Fibroblast of lung (primary cell): ENCODE data around the gene NFE2L1. TPM values are rescaled to one million over a fixed set of nuclear protein-coding genes. Genes with fewer than 3 reads are reported as not detected.
A peak's percentile ranks its signal among the peaks of the same experiment; 100 is the strongest.
"Not testable (repeated sequence)": the region's sequence is repeated elsewhere in the genome, so short reads cannot be mapped to it uniquely, and the experiment has no call there.

Source experiments
- DNase-seq, 2 donors: peaks; one replicate each; pipeline versions ENCODE4 v3.0.0 to v3.0.0-alpha.2; 2010; ENCODE audit warnings: low read depth in 2 of 2
- H2AFZ ChIP-seq: 2 replicates; pipeline ENCODE4 v1.5.1; 2012; ENCODE audit warnings: low read length, control low read depth, inconsistent platforms
- H3K27ac ChIP-seq: 2 replicates; pipeline ENCODE4 v1.5.1; 2011; ENCODE audit warnings: low read length, control low read depth; ENCODE audit not compliant: insufficient read depth
- H3K27me3 ChIP-seq: 2 replicates; pipeline ENCODE4 v1.5.1; 2011; ENCODE audit warnings: mild to moderate bottlenecking, low read length; ENCODE audit not compliant: control insufficient read depth, insufficient read depth
- H3K36me3 ChIP-seq: 2 replicates; pipeline ENCODE4 v1.5.1; 2011; ENCODE audit warnings: low read length; ENCODE audit not compliant: control insufficient read depth, insufficient read depth
- H3K4me1 ChIP-seq: 2 replicates; pipeline ENCODE4 v1.5.1; 2011; ENCODE audit warnings: low read length; ENCODE audit not compliant: control insufficient read depth, insufficient read depth; ENCODE audit errors: extremely low read depth
- H3K4me2 ChIP-seq: 2 replicates; pipeline ENCODE4 v1.5.1; 2011; ENCODE audit warnings: low read length, control low read depth; ENCODE audit not compliant: insufficient read depth; ENCODE audit errors: extremely low read depth
- H3K4me3 ChIP-seq, 4 experiments: fragments of 200-600 bp in 1 of 4; sonication (generic) in 1 of 4; replicated peaks in 1 of 4; 2 replicates each; pipeline ENCODE4 v1.5.1; 2011 to 2016; ENCODE audit warnings: low read length in 4 of 4, low read depth in 3 of 4, mild to moderate bottlenecking in 3 of 4, control low read depth in 2 of 4, inconsistent platforms in 1 of 4, mixed read lengths in 1 of 4; ENCODE audit not compliant: insufficient read depth in 1 of 4; ENCODE audit errors: control extremely low read depth in 1 of 4
- H3K79me2 ChIP-seq: 2 replicates; pipeline ENCODE4 v1.5.1; 2012; ENCODE audit warnings: mild to moderate bottlenecking, low read length, inconsistent platforms; ENCODE audit not compliant: control insufficient read depth, insufficient read depth
- H3K9ac ChIP-seq: 2 replicates; pipeline ENCODE4 v1.5.1; 2011; ENCODE audit warnings: mild to moderate bottlenecking, low read length, control low read depth; ENCODE audit not compliant: insufficient read depth
- H3K9me3 ChIP-seq: 2 replicates; pipeline ENCODE4 v1.5.1; 2012; ENCODE audit warnings: low read depth, low read length; ENCODE audit not compliant: control insufficient read depth, insufficient read depth
- H4K20me1 ChIP-seq: 2 replicates; pipeline ENCODE4 v1.5.1; 2011; ENCODE audit warnings: low read length; ENCODE audit not compliant: control insufficient read depth, insufficient read depth; ENCODE audit errors: extremely low read depth
- CTCF ChIP-seq, 2 donors: IDR thresholded peaks in 1 of 2; conservative IDR thresholded peaks in 1 of 2; 1 replicate in 1 of 2; 2 replicates in 1 of 2; pipeline ENCODE4 v1.5.1; 2011 to 2012; ENCODE audit warnings: low read length in 2 of 2, control low read depth in 1 of 2, inconsistent platforms in 1 of 2, low read depth in 1 of 2, mild to moderate bottlenecking in 1 of 2
- EZH2 ChIP-seq: IDR thresholded peaks from 2 replicates; pipeline ENCODE4 v1.5.1; 2012; ENCODE audit warnings: low read length, control low read depth, mild to moderate bottlenecking; ENCODE audit errors: missing control alignments
- polyA plus RNA-seq, 2 donors: library from polyadenylated mRNA; depleted of rRNA in 1 of 2; stranded (reverse) in 1 of 2; unstranded in 1 of 2; fragments of >200 nt; gene quantifications; 2 replicates each; pipeline ENCODE4 v1.2.1, GENCODE V29; 2011 to 2012; ENCODE audit warnings: missing spikeins in 1 of 2
- total RNA-seq: library from RNA; depleted of rRNA; stranded (reverse); fragments of >200 nt; gene quantifications from 2 replicates; pipeline ENCODE4 v1.2.1, GENCODE V29; 2014

NFE2L1 gene
- total and polyA plus RNA-seq, 2 donors (not counting 1 experiment from before 2014, with no cell fraction given): 162 to 200 TPM

GRCh38 chr17:48066192-48066591 is 18.0 kb downstream of the NFE2L1 start:
- H3K27ac ChIP-seq: no peak overlapping the region
- H3K9ac ChIP-seq: no peak overlapping the region
- peaks cover 4% of the 10 kb centered on the region for H3K4me1 ChIP-seq
- H2AFZ ChIP-seq: no peak overlapping the region
- DNase-seq: no peak
- no peak overlapping the region for H3K4me3 ChIP-seq
- peaks cover 7% of the 10 kb centered on the region for H3K36me3 ChIP-seq
- H4K20me1 ChIP-seq: no peaks in the 10 kb centered on the region
- H3K4me2 ChIP-seq: no peak overlapping the region
- H3K9me3 ChIP-seq: no peaks in the 10 kb centered on the region
- no peaks in the 10 kb centered on the region for H3K27me3 ChIP-seq
- no peaks in the 10 kb centered on the region for H3K79me2 ChIP-seq
- TF ChIP-seq CTCF (conservative IDR thresholded peaks at IDR 0.05 in 1 of 2, IDR thresholded peaks at IDR 0.05 in 1 of 2; ENCODE audit: low read depth in 1 of 2, low read length in 2 of 2) (no peak), EZH2 (no peak)

GRCh38 chr17:48066656-48067055 is 18.5 kb downstream of the NFE2L1 start:
- TF ChIP-seq EZH2 (no peak), CTCF (conservative IDR thresholded peaks at IDR 0.05 in 1 of 2, IDR thresholded peaks at IDR 0.05 in 1 of 2; ENCODE audit: low read depth in 1 of 2, low read length in 2 of 2) (peak in 1 of 2 donors; percentile 15)
- H3K4me3 ChIP-seq: no peak overlapping the region
- no peaks in the 10 kb centered on the region for H3K79me2 ChIP-seq
- no peak for DNase-seq
- no peak overlapping the region for H3K4me2 ChIP-seq
- H2AFZ ChIP-seq: no peak overlapping the region
- H3K27me3 ChIP-seq: no peaks in the 10 kb centered on the region
- peaks cover 4% of the 10 kb centered on the region for H3K4me1 ChIP-seq
- H3K27ac ChIP-seq: no peak overlapping the region
- H3K9me3 ChIP-seq: no peaks in the 10 kb centered on the region
- no peaks in the 10 kb centered on the region for H4K20me1 ChIP-seq
- peaks cover 7% of the 10 kb centered on the region for H3K36me3 ChIP-seq
- H3K9ac ChIP-seq: no peak overlapping the region

GRCh38 chr17:48067245-48067644 is 19.1 kb downstream of the NFE2L1 start:
- peaks cover 5% of the 10 kb centered on the region for H3K36me3 ChIP-seq
- TF ChIP-seq CTCF (conservative IDR thresholded peaks at IDR 0.05 in 1 of 2, IDR thresholded peaks at IDR 0.05 in 1 of 2; ENCODE audit: low read depth in 1 of 2, low read length in 2 of 2) (no peak), EZH2 (no peak)
- H3K27ac ChIP-seq: no peak overlapping the region
- DNase-seq: no peak
- no peak overlapping the region for H3K4me3 ChIP-seq
- H3K9ac ChIP-seq: no peak overlapping the region
- H3K4me1 ChIP-seq: peaks cover 4% of the 10 kb centered on the region
- H3K27me3 ChIP-seq: no peaks in the 10 kb centered on the region
- no peaks in the 10 kb centered on the region for H3K9me3 ChIP-seq
- no peaks in the 10 kb centered on the region for H3K79me2 ChIP-seq
- H3K4me2 ChIP-seq: no peak overlapping the region
- no peak overlapping the region for H2AFZ ChIP-seq
- H4K20me1 ChIP-seq: no peaks in the 10 kb centered on the region

- not testable (repeated sequence) for H3K9me3 ChIP-seq, H3K4me3 ChIP-seq, H2AFZ ChIP-seq, H3K27ac ChIP-seq, H3K4me2 ChIP-seq, H3K36me3 ChIP-seq, H3K79me2 ChIP-seq, DNase-seq, H3K4me1 ChIP-seq, H3K27me3 ChIP-seq, H3K9ac ChIP-seq, H4K20me1 ChIP-seq
Observed at GRCh38 chr17:48067808-48068207, 19.6 kb downstream of the NFE2L1 start.
